ENCODE data around the gene RAB32. TPM values are rescaled to one million over a fixed set of nuclear protein-coding genes. Genes with fewer than 3 reads are reported as not detected.
A peak's percentile ranks its signal among the peaks of the same experiment; 100 is the strongest.

The RAB32 gene
- polyA plus RNA-seq (2013) = 83.1 and 86.5 TPM in 2 replicates

GRCh38 chr6:146543211-146543939 lies at the start of gene RAB32:
Gene RAB32 (plus strand): TSS chr6:146543833. CDS start chr6:146543872, 39 bp downstream.
- H4K91ac ChIP-seq (ENCODE audit: low read depth, low read length) = peak within 1 kb of the TSS; percentile 79
- H3K4me3 ChIP-seq (ENCODE audit: low read depth, low read length) = peak within 1 kb of the TSS; percentile 85
- H2AK5ac ChIP-seq (ENCODE audit: low read length) = peak within 1 kb of the TSS; percentile 10
- H3K14ac ChIP-seq (ENCODE audit: low read length) = peak within 1 kb of the TSS; percentile 83
- no peaks in the 10 kb centered on the region for H3K9me3 ChIP-seq (ENCODE audit: insufficient read depth, low read depth, low read length)
- peak within 1 kb of the TSS; percentile 79 for H3K18ac ChIP-seq (ENCODE audit: low read length)
- peak within 1 kb of the TSS; percentile 79 for H4K12ac ChIP-seq (ENCODE audit: low read depth, low read length)
- peaks cover 0 to 9% of the 10 kb centered on the region in 2 experiments for H3K4me1 ChIP-seq (ENCODE audit: control insufficient read depth in 1 of 2, insufficient read depth in 2 of 2, low read length in 2 of 2)
- H2BK12ac ChIP-seq (ENCODE audit: low read length) = peak within 1 kb of the TSS; percentile 25
- peak within 1 kb of the TSS; percentile 79 for H3K27ac ChIP-seq (ENCODE audit: low read depth, low read length)
- no peak within 1 kb of the TSS for H3K23ac ChIP-seq (ENCODE audit: low read length)
- H2BK120ac ChIP-seq (ENCODE audit: insufficient read depth, low read length, poor library complexity) = peak within 1 kb of the TSS; percentile 62
- peak within 1 kb of the TSS; percentile 65 for H2AFZ ChIP-seq (ENCODE audit: insufficient read depth, low read length, poor library complexity)
- H3K79me1 ChIP-seq (ENCODE audit: low read length) = peaks cover 16% of the 10 kb centered on the region
- peak within 1 kb of the TSS; percentile 73 for H3K4me2 ChIP-seq (ENCODE audit: low read length)
- H2BK5ac ChIP-seq (ENCODE audit: low read depth, low read length, poor library complexity) = peak within 1 kb of the TSS; percentile 74
- H4K8ac ChIP-seq (ENCODE audit: low read depth, low read length) = peak within 1 kb of the TSS; percentile 80
- peak; percentile 93 for DNase-seq
- H3K36me3 ChIP-seq (ENCODE audit: control insufficient read depth in 1 of 2, insufficient read depth in 2 of 2, low read length in 2 of 2) = no peaks in the 10 kb centered on the region
- H3K79me2 ChIP-seq (ENCODE audit: control insufficient read depth, insufficient read depth, low read length, poor library complexity) = peaks cover 16% of the 10 kb centered on the region
- H3K9ac ChIP-seq (ENCODE audit: low read length) = peak within 1 kb of the TSS; percentile 89
- peak within 1 kb of the TSS; percentile 57 for H3K4ac ChIP-seq (ENCODE audit: low read depth, low read length)
- no peaks in the 10 kb centered on the region for H3K27me3 ChIP-seq (ENCODE audit: insufficient read depth, low read length)
- no CpG with 5 or more reads among the region's 86 CpGs for WGBS (ENCODE audit: extremely low coverage, insufficient coverage, insufficient read length)

- no CpG with 5 or more reads among the region's 4 CpGs for WGBS (ENCODE audit: extremely low coverage, insufficient coverage, insufficient read length)
- no peaks in the 10 kb centered on the region for H3K27me3 ChIP-seq (ENCODE audit: insufficient read depth, low read length)
- H3K9me3 ChIP-seq (ENCODE audit: insufficient read depth, low read depth, low read length) = peaks cover 2% of the 10 kb centered on the region
These were observed 45.3 kb upstream of the RAB32 start for GRCh38 chr6:146498309-146498708.

GRCh38 chr6:146503096-146503495 lies 40.5 kb upstream of the RAB32 start:
- Histone ChIP-seq H3K9ac (ENCODE audit: low read length) (no peak overlapping the region), H3K4me1 (ENCODE audit: control insufficient read depth in 1 of 2, insufficient read depth in 2 of 2, low read length in 2 of 2) (no peaks in the 10 kb centered on the region), H3K4me3 (ENCODE audit: low read depth, low read length) (no peak overlapping the region), H3K9me3 (ENCODE audit: insufficient read depth, low read depth, low read length) (peaks cover 2% of the 10 kb centered on the region), H4K12ac (ENCODE audit: low read depth, low read length) (no peak overlapping the region), H2AFZ (ENCODE audit: insufficient read depth, low read length, poor library complexity) (no peak overlapping the region), H4K91ac (ENCODE audit: low read depth, low read length) (no peak overlapping the region), H3K36me3 (ENCODE audit: control insufficient read depth in 1 of 2, insufficient read depth in 2 of 2, low read length in 2 of 2) (no peaks in the 10 kb centered on the region), H3K4me2 (ENCODE audit: low read length) (no peak overlapping the region), H2BK12ac (ENCODE audit: low read length) (no peak overlapping the region), H3K79me1 (ENCODE audit: low read length) (no peaks in the 10 kb centered on the region), H3K27ac (ENCODE audit: low read depth, low read length) (no peak overlapping the region), H3K14ac (ENCODE audit: low read length) (no peak overlapping the region), H3K27me3 (ENCODE audit: insufficient read depth, low read length) (no peaks in the 10 kb centered on the region), H3K4ac (ENCODE audit: low read depth, low read length) (no peak overlapping the region), H2AK5ac (ENCODE audit: low read length) (no peak overlapping the region), H3K23ac (ENCODE audit: low read length) (no peak overlapping the region), H2BK5ac (ENCODE audit: low read depth, low read length, poor library complexity) (no peak overlapping the region), H2BK120ac (ENCODE audit: insufficient read depth, low read length, poor library complexity) (no peak overlapping the region), H3K18ac (ENCODE audit: low read length) (no peak overlapping the region), H4K8ac (ENCODE audit: low read depth, low read length) (no peak overlapping the region), H3K79me2 (ENCODE audit: control insufficient read depth, insufficient read depth, low read length, poor library complexity) (no peaks in the 10 kb centered on the region)
- no CpG with 5 or more reads among the region's 1 CpG for WGBS (ENCODE audit: extremely low coverage, insufficient coverage, insufficient read length)
- no peak for DNase-seq

More at GRCh38 chr6:146498309-146498708, 45.3 kb upstream of the RAB32 start:
- no peak overlapping the region for H3K4me3 ChIP-seq (ENCODE audit: low read depth, low read length)
- no peak for DNase-seq
- H3K79me1 ChIP-seq (ENCODE audit: low read length) = no peaks in the 10 kb centered on the region
- H4K91ac ChIP-seq (ENCODE audit: low read depth, low read length) = no peak overlapping the region
- no peak overlapping the region for H4K12ac ChIP-seq (ENCODE audit: low read depth, low read length)
- no peak overlapping the region for H4K8ac ChIP-seq (ENCODE audit: low read depth, low read length)
- no peak overlapping the region for H2BK12ac ChIP-seq (ENCODE audit: low read length)
- no peaks in the 10 kb centered on the region for H3K79me2 ChIP-seq (ENCODE audit: control insufficient read depth, insufficient read depth, low read length, poor library complexity)
- H3K4ac ChIP-seq (ENCODE audit: low read depth, low read length) = no peak overlapping the region
- H2BK5ac ChIP-seq (ENCODE audit: low read depth, low read length, poor library complexity) = no peak overlapping the region
- H3K4me2 ChIP-seq (ENCODE audit: low read length) = no peak overlapping the region
- H2BK120ac ChIP-seq (ENCODE audit: insufficient read depth, low read length, poor library complexity) = no peak overlapping the region
- no peak overlapping the region for H3K27ac ChIP-seq (ENCODE audit: low read depth, low read length)
- H3K18ac ChIP-seq (ENCODE audit: low read length) = no peak overlapping the region
- H2AFZ ChIP-seq (ENCODE audit: insufficient read depth, low read length, poor library complexity) = no peak overlapping the region
- no peak overlapping the region for H3K23ac ChIP-seq (ENCODE audit: low read length)
- no peaks in the 10 kb centered on the region for H3K36me3 ChIP-seq (ENCODE audit: control insufficient read depth in 1 of 2, insufficient read depth in 2 of 2, low read length in 2 of 2)
- no peak overlapping the region for H2AK5ac ChIP-seq (ENCODE audit: low read length)
- no peak overlapping the region for H3K14ac ChIP-seq (ENCODE audit: low read length)
- no peak overlapping the region for H3K9ac ChIP-seq (ENCODE audit: low read length)
- no peaks in the 10 kb centered on the region for H3K4me1 ChIP-seq (ENCODE audit: control insufficient read depth in 1 of 2, insufficient read depth in 2 of 2, low read length in 2 of 2)

GRCh38 chr6:146515212-146515611 lies 28.4 kb upstream of the RAB32 start:
- Histone ChIP-seq H3K36me3 (ENCODE audit: control insufficient read depth in 1 of 2, insufficient read depth in 2 of 2, low read length in 2 of 2) (no peaks in the 10 kb centered on the region), H3K4me3 (ENCODE audit: low read depth, low read length) (no peak overlapping the region), H3K9ac (ENCODE audit: low read length) (no peak overlapping the region), H2BK12ac (ENCODE audit: low read length) (no peak overlapping the region), H2BK120ac (ENCODE audit: insufficient read depth, low read length, poor library complexity) (no peak overlapping the region), H2AFZ (ENCODE audit: insufficient read depth, low read length, poor library complexity) (no peak overlapping the region), H3K4me2 (ENCODE audit: low read length) (no peak overlapping the region), H2AK5ac (ENCODE audit: low read length) (no peak overlapping the region), H2BK5ac (ENCODE audit: low read depth, low read length, poor library complexity) (no peak overlapping the region), H3K4me1 (ENCODE audit: control insufficient read depth in 1 of 2, insufficient read depth in 2 of 2, low read length in 2 of 2) (no peaks in the 10 kb centered on the region), H3K79me2 (ENCODE audit: control insufficient read depth, insufficient read depth, low read length, poor library complexity) (no peaks in the 10 kb centered on the region), H3K4ac (ENCODE audit: low read depth, low read length) (no peak overlapping the region), H4K91ac (ENCODE audit: low read depth, low read length) (no peak overlapping the region), H3K79me1 (ENCODE audit: low read length) (no peaks in the 10 kb centered on the region), H4K12ac (ENCODE audit: low read depth, low read length) (no peak overlapping the region), H3K18ac (ENCODE audit: low read length) (no peak overlapping the region), H3K27me3 (ENCODE audit: insufficient read depth, low read length) (no peaks in the 10 kb centered on the region), H3K9me3 (ENCODE audit: insufficient read depth, low read depth, low read length) (peaks cover 3% of the 10 kb centered on the region), H3K23ac (ENCODE audit: low read length) (no peak overlapping the region), H4K8ac (ENCODE audit: low read depth, low read length) (no peak overlapping the region), H3K14ac (ENCODE audit: low read length) (no peak overlapping the region), H3K27ac (ENCODE audit: low read depth, low read length) (no peak overlapping the region)
- no peak for DNase-seq
- no CpG with 5 or more reads among the region's 7 CpGs for WGBS (ENCODE audit: extremely low coverage, insufficient coverage, insufficient read length)
